CD4-positive, alpha-beta T cell treated with Interleukin-6 for 4 hours (primary cell): ENCODE data around the gene RASAL1.
"Not testable (repeated sequence)": the region's sequence is repeated elsewhere in the genome, so short reads cannot be mapped to it uniquely, and the experiment has no call there.

Source experiments
- DNase-seq: peaks from one replicate; pipeline ENCODE4 v3.0.0-alpha.2; 2020; ENCODE audit warnings: mixed read lengths

Gene RASAL1

GRCh38 chr12:113137861-113138783 lies 2.6 kb upstream of the RASAL1 start:
- no peak for DNase-seq

GRCh38 chr12:113136990-113137511 lies 1.5 kb upstream of the RASAL1 start:
- no peak for DNase-seq

GRCh38 chr12:113136128-113136989 lies 798 bp upstream of the RASAL1 start:
- DNase-seq: peak; percentile 65

- DNase-seq: no peak
These were observed 1.0 kb downstream of the RASAL1 start for GRCh38 chr12:113134521-113134951.

- DNase-seq: no peak
These were observed 1.5 kb downstream of the RASAL1 start for GRCh38 chr12:113134071-113134470.

GRCh38 chr12:113133666-113134065 lies 1.9 kb downstream of the RASAL1 start:
- no peak for DNase-seq

GRCh38 chr12:113133036-113133435 lies 2.5 kb downstream of the RASAL1 start:
- DNase-seq: no peak

- no peak for DNase-seq
These were observed 4.0 kb downstream of the RASAL1 start for GRCh38 chr12:113131556-113131955.

GRCh38 chr12:113130457-113131135 lies 5.0 kb downstream of the RASAL1 start:
- DNase-seq: no peak

GRCh38 chr12:113129664-113130456 lies 5.7 kb downstream of the RASAL1 start:
- DNase-seq: no peak

- DNase-seq: no peak
These were observed 6.5 kb downstream of the RASAL1 start for GRCh38 chr12:113128802-113129663.

- no peak for DNase-seq
These were observed 7.8 kb downstream of the RASAL1 start for GRCh38 chr12:113127791-113128199.

GRCh38 chr12:113120670-113121370 lies 14.7 kb downstream of the RASAL1 start:
- no peak for DNase-seq

GRCh38 chr12:113119980-113120669 lies 15.4 kb downstream of the RASAL1 start:
- DNase-seq: no peak

GRCh38 chr12:113118142-113118541 lies 17.4 kb downstream of the RASAL1 start:
- DNase-seq: no peak

GRCh38 chr12:113117684-113118083 lies 17.9 kb downstream of the RASAL1 start:
- not testable (repeated sequence) for DNase-seq

GRCh38 chr12:113116875-113117274 lies 18.7 kb downstream of the RASAL1 start:
- DNase-seq: no peak

GRCh38 chr12:113115455-113116126 lies 20.0 kb downstream of the RASAL1 start:
- no peak for DNase-seq
